Subcutaneous adipose tissue (tissue), 4 donors: ENCODE data around the gene CISD3. TPM values are rescaled to one million over a fixed set of nuclear protein-coding genes. Genes with fewer than 3 reads are reported as not detected.

Experiments used
- CTCF ChIP-seq: fragments of 450-650 bp; IDR thresholded peaks from one replicate; pipeline ENCODE4 v1.5.1; 2016; ENCODE audit warnings: low read depth, mild to moderate bottlenecking, control low read depth, antibody characterized with exemption, moderate library complexity
- total RNA-seq, 4 donors: library from RNA; depleted of rRNA; stranded (reverse); fragments of >200 nt; gene quantifications; one replicate each; pipeline ENCODE4 v1.1.0, GENCODE V29; 2016

CISD3 gene
- total RNA-seq, 4 donors from 2014 or later: 11.0 to 19.7 (median 15.1) TPM

DNA sequence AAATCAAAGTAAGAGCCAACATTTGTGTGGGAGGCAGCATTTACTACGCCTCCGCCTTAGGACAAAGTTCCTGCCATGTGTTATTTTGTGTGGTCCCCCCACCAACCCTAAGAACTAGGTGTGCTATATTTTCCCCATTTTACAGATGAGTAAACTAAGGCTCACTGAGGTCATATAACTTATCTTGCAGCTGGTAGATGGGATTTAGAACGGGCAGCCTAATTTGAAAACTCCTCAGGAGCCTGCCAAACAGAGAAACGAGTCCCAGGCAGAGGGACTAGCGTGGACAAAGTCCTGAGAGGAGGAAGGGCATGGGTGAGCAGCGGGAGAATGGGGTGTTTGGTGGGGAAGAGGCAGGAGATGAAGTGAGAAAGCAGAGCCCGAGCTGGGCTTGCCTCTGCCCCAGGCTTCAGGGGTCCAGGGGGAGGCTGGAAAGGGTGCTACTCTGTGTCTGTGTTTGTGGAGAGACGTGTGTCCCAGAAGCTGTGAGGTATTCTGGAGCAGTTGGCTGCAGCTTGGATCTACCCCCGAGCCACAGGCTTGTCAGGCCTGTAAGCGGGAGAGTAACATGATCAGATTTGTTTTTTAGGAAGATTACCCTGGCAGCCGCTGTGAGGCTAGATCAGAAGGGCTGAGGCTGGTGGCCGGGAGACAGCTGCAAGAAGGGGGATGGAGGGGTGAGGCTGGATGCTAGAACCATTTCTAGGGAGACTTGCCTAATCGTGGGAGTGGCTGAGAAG is 20.1 kb upstream of the CISD3 start:
- no peak for TF ChIP-seq CTCF

- TF ChIP-seq CTCF: no peak
Observed at GRCh38 chr17:38710604-38710962, 19.6 kb upstream of the CISD3 start.

DNA sequence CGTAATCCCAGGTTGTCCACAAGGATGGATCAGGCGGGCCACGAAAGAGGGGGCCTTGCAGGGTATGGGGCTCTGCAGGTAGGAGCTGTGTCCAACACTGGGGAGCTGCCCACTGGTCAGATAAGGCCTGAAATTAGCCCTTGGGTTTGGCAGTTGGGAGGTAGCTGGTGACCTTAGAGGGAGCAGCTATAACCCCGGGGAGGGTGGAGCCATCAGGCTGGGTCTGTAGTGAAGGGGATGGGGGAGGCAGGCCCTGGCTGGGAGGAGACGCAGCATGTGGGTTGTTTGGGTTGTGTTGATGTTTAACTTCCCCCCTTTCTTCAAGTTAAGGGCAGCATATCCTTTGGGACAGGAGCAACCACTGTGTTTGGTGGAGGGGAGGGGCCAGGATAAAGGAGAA is 19.2 kb upstream of the CISD3 start:
- no peak for TF ChIP-seq CTCF

GRCh38 chr17:38711792-38712571 is 18.2 kb upstream of the CISD3 start:
- no peak for TF ChIP-seq CTCF

DNA sequence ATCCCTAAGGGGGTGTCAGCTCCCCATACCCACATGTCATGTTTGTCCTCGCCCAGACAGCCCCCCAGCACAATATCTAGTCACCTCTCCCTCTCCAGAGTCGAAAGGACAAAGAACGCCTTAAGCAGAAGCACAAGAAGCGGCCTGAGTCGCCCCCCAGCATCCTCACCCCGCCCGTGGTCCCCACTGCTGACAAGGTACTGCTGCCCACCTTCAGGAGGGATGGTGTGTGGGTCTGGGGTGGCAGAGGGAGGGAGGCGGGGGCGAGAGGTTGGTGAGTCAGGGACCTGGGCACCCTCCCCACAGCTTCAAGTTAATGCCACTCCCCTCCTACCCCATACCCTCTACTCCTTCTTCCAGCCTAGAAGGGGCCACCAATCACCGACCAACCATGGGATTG is 17.5 kb upstream of the CISD3 start:
- TF ChIP-seq CTCF: no peak

- no peak for TF ChIP-seq CTCF
Observed at GRCh38 chr17:38713456-38714075, 16.6 kb upstream of the CISD3 start.
